Parathyroid adenoma (tissue), 2 donors: ENCODE results near the gene SPOCK1.

Experiments used
- H2AFZ ChIP-seq: fragments of 300-600 bp; sonication (generic); one replicate; pipeline ENCODE4 v1.7.0; 2017; ENCODE audit warnings: antibody characterized with exemption, mild to moderate bottlenecking
- H3K27ac ChIP-seq: fragments of 300-600 bp; sonication (generic); one replicate; pipeline ENCODE4 v1.7.0; 2017
- H3K27me3 ChIP-seq: fragments of 300-600 bp; sonication (generic); one replicate; pipeline ENCODE4 v1.7.0; 2017; ENCODE audit warnings: low read length; ENCODE audit not compliant: control insufficient read depth, insufficient read depth
- H3K36me3 ChIP-seq: fragments of 300-600 bp; sonication (generic); one replicate; pipeline ENCODE4 v1.7.0; 2017; ENCODE audit warnings: low read length; ENCODE audit not compliant: control insufficient read depth, insufficient read depth
- H3K4me1 ChIP-seq: fragments of 300-600 bp; sonication (generic); one replicate; pipeline ENCODE4 v1.7.0; 2017; ENCODE audit warnings: control low read depth
- H3K4me2 ChIP-seq: fragments of 300-600 bp; sonication (generic); one replicate; pipeline ENCODE4 v1.7.0; 2017; ENCODE audit warnings: low read length
- H3K4me3 ChIP-seq: fragments of 300-600 bp; sonication (generic); one replicate; pipeline ENCODE4 v1.7.0; 2017; ENCODE audit warnings: low read depth, low read length
- H3K79me2 ChIP-seq: fragments of 300-600 bp; sonication (generic); one replicate; pipeline ENCODE4 v1.7.0; 2017; ENCODE audit warnings: control low read depth
- H3K9ac ChIP-seq: fragments of 300-600 bp; sonication (generic); one replicate; pipeline ENCODE4 v1.7.0; 2017; ENCODE audit warnings: mild to moderate bottlenecking
- H3K9me3 ChIP-seq: fragments of 300-600 bp; sonication (generic); one replicate; pipeline ENCODE4 v1.7.0; 2017; ENCODE audit warnings: low read length; ENCODE audit not compliant: control insufficient read depth
- TF ChIP-seq, protein P1 (sequence below): fragments of 300-600 bp; sonication (generic); IDR thresholded peaks from one replicate; pipeline ENCODE4 v1.7.0; 2017; ENCODE audit warnings: antibody characterized with exemption, mild to moderate bottlenecking
- donor health status: primary hyperparathyroidism.

SPOCK1 gene

DNA sequence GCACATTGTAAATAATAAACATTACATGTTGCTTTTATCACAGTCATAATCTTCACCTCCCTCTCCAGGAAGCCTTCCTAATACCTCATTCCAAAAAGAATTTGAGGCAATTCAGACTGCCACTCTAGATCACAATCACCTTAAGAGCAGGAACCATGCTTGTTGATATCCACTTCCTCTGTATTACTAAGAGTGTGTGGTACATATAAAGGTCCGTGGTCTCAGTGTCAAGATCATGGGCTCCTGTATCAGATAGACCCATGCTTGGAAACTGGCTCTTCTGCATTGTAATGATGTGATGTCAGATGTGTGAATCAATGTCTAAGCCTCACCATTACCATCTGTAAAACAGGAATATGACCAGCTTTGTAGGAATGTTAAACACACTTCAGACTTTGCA lies 114.1 kb downstream of the SPOCK1 start:
- H3K36me3 ChIP-seq: no peaks in the 10 kb centered on the region
- H3K4me3 ChIP-seq: no peak overlapping the region
- H3K4me2 ChIP-seq: no peak overlapping the region
- H3K9me3 ChIP-seq: no peaks in the 10 kb centered on the region
- no peaks in the 10 kb centered on the region for H3K79me2 ChIP-seq
- H3K4me1 ChIP-seq: no peaks in the 10 kb centered on the region
- H3K27ac ChIP-seq: no peak overlapping the region
- TF ChIP-seq, protein P1, sequence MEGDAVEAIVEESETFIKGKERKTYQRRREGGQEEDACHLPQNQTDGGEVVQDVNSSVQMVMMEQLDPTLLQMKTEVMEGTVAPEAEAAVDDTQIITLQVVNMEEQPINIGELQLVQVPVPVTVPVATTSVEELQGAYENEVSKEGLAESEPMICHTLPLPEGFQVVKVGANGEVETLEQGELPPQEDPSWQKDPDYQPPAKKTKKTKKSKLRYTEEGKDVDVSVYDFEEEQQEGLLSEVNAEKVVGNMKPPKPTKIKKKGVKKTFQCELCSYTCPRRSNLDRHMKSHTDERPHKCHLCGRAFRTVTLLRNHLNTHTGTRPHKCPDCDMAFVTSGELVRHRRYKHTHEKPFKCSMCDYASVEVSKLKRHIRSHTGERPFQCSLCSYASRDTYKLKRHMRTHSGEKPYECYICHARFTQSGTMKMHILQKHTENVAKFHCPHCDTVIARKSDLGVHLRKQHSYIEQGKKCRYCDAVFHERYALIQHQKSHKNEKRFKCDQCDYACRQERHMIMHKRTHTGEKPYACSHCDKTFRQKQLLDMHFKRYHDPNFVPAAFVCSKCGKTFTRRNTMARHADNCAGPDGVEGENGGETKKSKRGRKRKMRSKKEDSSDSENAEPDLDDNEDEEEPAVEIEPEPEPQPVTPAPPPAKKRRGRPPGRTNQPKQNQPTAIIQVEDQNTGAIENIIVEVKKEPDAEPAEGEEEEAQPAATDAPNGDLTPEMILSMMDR: no peak
- H2AFZ ChIP-seq: no peak overlapping the region
- H3K27me3 ChIP-seq: no peaks in the 10 kb centered on the region
- H3K9ac ChIP-seq: no peak overlapping the region

DNA sequence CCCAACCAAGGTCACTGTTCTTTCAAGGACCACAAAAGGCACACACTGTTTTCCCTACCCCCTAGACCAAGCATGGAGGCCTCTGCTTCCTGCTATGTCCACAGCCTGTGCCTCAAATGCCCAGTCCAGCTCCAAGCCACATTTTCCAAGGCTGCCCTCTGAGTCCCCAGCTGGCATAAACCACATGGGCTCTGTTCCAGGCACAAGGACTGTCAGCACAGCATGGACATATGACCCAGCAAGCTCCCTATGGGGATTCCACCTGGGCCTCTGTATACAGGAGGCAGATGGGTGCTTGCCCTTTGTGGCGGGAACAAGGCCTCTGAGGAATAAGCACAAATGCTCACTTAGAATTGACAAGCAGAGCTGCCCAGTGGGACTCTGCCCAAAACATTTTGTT lies 115.2 kb downstream of the SPOCK1 start:
- H3K9me3 ChIP-seq: no peaks in the 10 kb centered on the region
- H3K4me3 ChIP-seq: no peak overlapping the region
- H3K79me2 ChIP-seq: no peaks in the 10 kb centered on the region
- no peaks in the 10 kb centered on the region for H3K4me1 ChIP-seq
- no peak overlapping the region for H3K4me2 ChIP-seq
- TF ChIP-seq, protein P1: no peak
- H3K27ac ChIP-seq: no peak overlapping the region
- H3K9ac ChIP-seq: no peak overlapping the region
- no peaks in the 10 kb centered on the region for H3K27me3 ChIP-seq
- no peak overlapping the region for H2AFZ ChIP-seq
- no peaks in the 10 kb centered on the region for H3K36me3 ChIP-seq

DNA sequence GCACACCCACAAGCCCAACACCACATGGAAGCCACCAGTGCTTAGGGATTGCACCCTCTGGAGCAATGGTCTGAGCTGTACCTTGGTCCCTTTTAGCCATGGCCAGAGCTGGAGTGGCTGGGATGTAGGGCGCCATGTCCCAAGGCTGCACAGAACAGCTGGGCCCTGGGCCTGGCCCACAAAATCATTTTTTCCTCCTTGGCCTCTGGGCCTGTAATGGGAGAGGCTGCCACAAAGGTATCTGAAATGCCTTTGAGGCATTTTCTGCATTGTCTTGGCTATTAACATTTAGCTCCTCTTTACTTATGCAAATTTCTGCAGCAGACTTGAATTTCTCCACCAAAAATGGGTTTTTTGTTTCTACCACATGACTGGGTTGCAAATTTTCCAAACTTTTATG lies 117.6 kb downstream of the SPOCK1 start:
- no peaks in the 10 kb centered on the region for H3K9me3 ChIP-seq
- no peak overlapping the region for H3K27ac ChIP-seq
- H3K4me2 ChIP-seq: no peak overlapping the region
- no peaks in the 10 kb centered on the region for H3K79me2 ChIP-seq
- no peak overlapping the region for H3K4me3 ChIP-seq
- H2AFZ ChIP-seq: no peak overlapping the region
- H3K36me3 ChIP-seq: no peaks in the 10 kb centered on the region
- no peak overlapping the region for H3K9ac ChIP-seq
- no peaks in the 10 kb centered on the region for H3K27me3 ChIP-seq
- H3K4me1 ChIP-seq: no peaks in the 10 kb centered on the region
- TF ChIP-seq, protein P1: no peak

DNA sequence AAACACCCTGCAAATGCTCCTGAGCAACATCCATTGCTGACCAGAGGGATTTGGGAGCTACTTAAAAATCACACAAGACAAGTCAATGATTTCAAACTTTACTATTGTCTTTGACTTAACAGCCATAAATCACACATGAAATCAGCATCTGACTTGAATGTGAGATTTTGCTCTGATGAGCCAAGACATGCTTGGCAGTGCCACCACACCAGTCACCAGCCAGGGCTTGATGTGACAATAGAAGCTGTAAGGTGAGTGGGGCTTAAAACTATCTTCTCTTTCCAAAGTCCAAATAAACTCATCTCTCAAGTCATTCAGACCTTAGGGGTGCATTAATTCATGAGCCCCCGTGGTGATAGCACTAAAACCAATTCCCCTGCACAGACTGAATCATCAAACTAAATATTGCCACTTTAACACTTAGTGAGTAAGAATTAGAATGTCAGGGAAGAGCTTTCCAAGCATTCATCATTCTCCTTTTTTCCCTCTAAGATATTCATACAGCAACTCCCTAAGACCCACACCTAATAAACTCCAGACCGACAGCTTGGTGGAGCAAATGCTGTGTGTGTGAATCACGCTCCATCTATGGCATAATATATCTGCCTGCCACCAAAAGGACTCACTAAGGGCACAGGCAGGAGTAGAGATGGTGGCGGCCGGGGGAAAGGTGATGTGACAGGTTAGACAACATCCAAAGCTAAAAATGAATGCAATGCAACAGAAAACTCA lies 119.4 kb downstream of the SPOCK1 start:
- TF ChIP-seq, protein P1: no peak
- Histone ChIP-seq H3K79me2 (no peaks in the 10 kb centered on the region), H3K4me2 (no peak overlapping the region), H3K4me1 (no peaks in the 10 kb centered on the region), H2AFZ (no peak overlapping the region), H3K36me3 (no peaks in the 10 kb centered on the region), H3K9me3 (no peaks in the 10 kb centered on the region), H3K9ac (no peak overlapping the region), H3K4me3 (no peak overlapping the region), H3K27ac (no peak overlapping the region), H3K27me3 (no peaks in the 10 kb centered on the region)
